Hematopoietic multipotent progenitor cell treated with erythropoietin and hydrocortisone succinate and interleukin-3 and kit ligand, for 8 days (in vitro differentiated cells): ENCODE data around the gene WDHD1.
"Not testable (repeated sequence)": the region's sequence is repeated elsewhere in the genome, so short reads cannot be mapped to it uniquely, and the experiment has no call there.

ENCODE experiments used
- DNase-seq: peaks from one replicate; pipeline ENCODE4 v3.0.0-alpha.2; 2015

WDHD1 gene

GRCh38 chr14:54944737-54945391 is 82.0 kb downstream of the WDHD1 start:
- DNase-seq = no peak

- no peak for DNase-seq
These were observed 84.0 kb downstream of the WDHD1 start for GRCh38 chr14:54942913-54943312.

GRCh38 chr14:54936816-54937215 is 90.1 kb downstream of the WDHD1 start:
- DNase-seq = peak; percentile 77

DNA sequence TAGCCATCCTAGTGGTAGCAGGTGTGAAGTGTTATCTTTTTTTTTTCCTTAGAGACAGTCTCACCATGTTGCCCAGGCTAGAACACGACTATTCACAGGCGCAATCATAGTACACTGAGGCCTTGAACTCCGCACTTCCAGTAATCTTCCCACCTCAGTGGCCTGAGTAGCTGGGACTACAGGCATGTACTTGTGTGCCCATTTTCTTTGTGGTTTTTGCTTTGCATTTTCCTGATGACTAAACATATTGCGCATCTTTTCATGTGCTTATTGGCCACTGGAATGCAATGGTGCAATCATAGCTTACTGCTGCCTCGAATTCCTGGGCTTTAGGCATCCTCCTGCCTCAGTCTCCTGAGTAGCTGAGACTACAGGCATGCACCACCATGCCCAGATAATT is 90.9 kb downstream of the WDHD1 start:
- no peak for DNase-seq

DNA sequence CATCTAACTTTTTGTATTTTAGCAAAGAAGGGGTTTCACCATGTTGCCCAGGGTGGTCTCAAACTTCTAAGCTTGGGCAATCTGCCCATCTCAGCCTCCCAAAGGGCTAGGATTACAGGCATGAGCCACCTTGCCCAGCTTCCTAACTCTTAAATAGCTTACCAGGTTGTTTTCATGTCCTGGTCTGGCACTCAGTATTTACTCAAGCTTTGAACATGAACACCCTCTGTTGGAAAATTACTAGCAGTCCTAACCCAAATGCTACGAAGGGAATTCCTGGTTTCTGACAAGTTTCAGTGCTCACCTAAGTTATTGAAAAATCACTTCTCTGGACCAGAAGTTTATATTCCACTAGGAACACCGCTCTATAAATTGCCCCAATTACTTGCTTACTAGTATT is 91.8 kb downstream of the WDHD1 start:
- no peak for DNase-seq

GRCh38 chr14:54933006-54933405 is 93.9 kb downstream of the WDHD1 start:
- no peak for DNase-seq

DNA sequence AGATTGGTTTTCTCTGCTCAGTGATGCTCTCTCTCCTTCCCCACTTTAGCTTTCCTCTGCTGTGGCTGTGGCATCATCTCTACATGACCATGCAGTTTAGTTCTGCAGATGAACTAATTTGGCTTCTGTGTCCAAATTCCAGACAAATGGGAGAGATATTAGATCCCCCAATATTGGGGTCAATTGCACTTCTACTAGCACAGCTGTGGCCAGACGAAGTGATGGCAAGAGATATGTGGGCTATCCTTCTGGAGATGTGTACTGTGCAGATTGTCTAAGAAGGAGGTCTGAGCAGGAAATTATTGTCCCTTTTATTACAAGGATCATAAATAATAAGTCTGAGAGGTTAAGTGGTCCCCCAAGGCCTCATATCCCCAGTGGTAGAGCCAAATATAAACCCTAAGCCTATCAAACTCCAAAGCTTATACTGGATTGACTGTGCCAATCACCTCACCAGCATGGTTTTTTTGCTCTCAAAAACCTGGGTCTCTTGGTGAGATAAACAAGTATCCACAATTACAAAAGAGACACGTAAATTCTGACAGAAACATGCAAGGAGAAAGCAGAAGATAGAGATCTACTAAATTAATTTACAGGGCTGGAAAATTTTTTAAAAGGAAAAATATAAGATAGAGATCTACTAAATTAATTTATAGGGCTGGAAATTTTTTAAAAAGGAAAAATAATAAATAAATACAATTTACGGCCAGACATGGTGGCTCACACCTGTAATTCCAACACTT is 95.1 kb downstream of the WDHD1 start:
- peak; percentile 22 for DNase-seq

GRCh38 chr14:54931101-54931500 is 95.8 kb downstream of the WDHD1 start:
- peak; percentile 88 for DNase-seq

DNA sequence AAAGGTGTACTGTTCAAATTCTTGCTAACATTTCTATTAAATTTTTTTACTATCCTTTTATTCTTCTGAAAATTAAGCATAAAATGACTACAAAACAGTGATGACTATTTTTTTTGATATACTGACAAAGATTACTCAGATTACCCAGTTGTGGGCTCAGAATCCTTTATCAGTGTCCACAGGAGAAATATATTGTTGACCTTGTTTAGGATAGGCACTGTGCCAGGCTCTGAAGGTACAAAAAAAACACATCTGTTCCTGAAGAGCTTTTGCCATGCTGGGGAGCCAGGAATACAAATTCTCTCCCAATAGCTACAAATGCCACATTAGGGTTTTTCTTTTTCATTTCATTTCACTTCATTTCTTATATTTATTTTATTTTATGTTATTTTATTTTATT is 97.3 kb downstream of the WDHD1 start:
- peak; percentile 87 for DNase-seq

GRCh38 chr14:54928216-54928615 is 98.7 kb downstream of the WDHD1 start:
- peak; percentile 38 for DNase-seq

GRCh38 chr14:54927551-54927950 is 99.3 kb downstream of the WDHD1 start:
- no peak for DNase-seq

- not testable (repeated sequence) for DNase-seq
These were observed 100.3 kb downstream of the WDHD1 start for GRCh38 chr14:54926570-54926969.

DNA sequence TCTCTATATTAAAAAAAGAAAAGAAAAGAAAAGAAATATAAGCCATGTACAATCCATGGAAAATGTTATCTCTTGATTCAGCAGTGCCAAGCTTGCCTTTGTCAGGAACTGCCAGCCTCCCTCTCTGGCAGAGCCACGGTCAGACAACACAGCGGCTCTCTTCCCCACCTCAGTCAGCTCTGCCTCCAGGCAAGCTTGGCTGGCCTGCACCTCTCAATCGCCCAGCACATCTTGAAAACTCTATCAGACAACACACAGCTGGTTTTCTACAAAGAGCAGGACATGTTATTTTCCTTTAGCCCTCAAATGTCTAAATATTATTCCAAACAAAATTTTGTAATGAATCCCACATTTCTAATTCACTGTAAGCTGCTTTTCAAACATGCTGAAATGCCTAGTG is 104.3 kb downstream of the WDHD1 start:
- DNase-seq = no peak

DNA sequence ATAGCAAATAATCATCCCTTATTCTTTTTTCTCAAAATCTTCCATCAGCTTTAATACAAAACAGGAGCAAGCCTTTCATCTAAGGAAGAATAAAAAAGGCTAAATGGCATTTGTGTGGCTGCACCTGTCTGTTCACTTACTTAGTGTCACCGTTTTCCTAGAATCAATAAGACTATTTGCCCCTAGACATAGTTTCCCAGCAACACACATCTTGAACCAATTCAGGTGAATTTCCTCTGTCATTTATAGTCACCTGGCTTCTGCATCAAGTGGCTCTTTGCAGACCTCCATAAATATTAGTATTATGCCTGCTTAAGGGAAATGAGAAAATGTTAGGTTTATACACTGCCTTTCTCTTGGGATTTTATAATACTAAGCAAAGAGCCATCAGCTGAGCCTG is 106.8 kb downstream of the WDHD1 start:
- no peak for DNase-seq

GRCh38 chr14:54919330-54919729 is 107.6 kb downstream of the WDHD1 start:
- DNase-seq = no peak

DNA sequence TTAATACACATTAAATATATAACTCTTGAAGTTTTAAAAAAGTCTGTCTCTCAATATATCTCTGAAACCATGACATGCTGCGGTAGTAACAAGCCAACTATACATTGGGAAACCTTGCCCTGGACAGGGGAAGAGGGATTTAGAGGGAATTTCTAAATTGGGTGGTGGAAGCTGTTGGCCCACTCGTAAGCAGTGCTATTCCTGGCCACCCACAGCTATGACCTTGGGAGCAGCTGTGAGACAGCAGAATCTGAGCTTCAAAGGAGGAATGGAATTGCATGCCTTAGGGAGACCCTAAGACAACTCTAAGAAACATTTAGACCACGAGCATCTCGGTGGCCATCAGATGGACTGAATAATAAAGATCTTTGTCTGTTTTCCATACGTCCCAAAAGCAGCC is 108.5 kb downstream of the WDHD1 start:
- DNase-seq = no peak

GRCh38 chr14:54916101-54916500 is 110.8 kb downstream of the WDHD1 start:
- no peak for DNase-seq

GRCh38 chr14:54909817-54910558 is 116.9 kb downstream of the WDHD1 start:
- DNase-seq = no peak

GRCh38 chr14:54908973-54909372 is 117.9 kb downstream of the WDHD1 start:
- peak; percentile 43 for DNase-seq

GRCh38 chr14:54908190-54908589 is 118.7 kb downstream of the WDHD1 start:
- no peak for DNase-seq

DNA sequence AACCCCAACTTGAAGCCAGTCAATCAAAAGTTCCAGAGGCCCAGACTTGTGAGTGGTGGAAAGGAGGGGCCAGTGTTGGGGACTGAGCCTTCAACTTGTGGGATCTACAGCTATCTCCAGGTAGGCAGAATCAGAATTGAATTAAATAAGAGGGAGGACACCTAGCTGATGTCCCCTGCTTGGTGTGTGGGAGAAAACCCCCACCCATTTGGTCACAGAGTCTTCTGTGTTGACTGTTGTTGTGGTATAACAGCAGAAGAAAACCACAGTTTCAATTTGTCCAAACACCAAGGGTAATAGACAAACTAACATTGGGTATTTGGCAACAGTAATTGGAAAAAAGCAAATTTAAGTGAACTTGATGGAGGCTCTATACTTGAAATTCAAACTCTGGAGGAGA is 120.8 kb downstream of the WDHD1 start:
- DNase-seq = no peak

DNA sequence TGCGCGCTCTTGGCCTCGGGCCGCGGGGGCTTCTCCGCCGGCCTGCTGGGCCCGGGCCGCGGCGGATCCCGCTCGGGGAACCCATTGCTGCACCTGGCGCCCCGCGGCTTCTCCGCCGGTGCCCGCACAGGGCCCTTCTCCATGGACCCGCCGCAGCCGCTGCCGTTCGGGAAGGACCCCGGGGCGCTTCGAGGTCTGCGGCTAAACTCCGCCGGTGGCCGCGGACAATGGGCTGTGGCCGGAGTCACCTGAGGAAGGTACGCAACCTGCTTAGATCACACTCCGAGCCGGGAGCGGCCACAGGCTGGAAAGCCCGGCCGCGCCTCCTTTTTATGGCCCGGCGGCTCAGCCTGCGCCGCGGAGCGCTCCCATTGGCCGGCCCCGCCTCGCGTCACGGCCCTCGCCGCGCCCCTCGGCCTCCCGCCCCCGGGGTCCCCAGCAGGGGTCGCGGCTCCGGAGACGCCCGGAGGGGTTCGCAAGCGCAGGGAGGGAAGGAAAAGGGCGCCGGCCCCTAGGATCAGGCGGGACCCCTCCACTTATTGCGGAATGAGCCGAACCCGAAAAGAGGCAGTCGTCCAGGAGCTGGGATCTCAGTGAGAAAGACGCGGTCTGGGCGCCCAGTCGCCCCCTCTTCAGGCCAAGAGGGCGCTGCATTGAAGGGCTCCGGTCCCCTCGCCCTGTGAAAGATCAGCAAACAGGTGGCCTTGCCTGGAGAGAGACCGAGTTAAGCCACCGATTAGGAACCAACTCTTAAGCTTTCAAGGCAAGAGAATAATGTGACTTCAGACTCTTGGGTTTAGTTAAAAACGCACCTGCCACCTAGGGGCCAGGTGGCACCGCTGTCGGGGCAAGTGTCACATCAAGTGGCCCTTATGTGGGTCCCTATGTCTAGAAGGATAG is 124.1 kb downstream of the WDHD1 start, which contains the start of gene GCH1:
Gene GCH1 (minus strand): TSS at position 306 of the 900 bp plus-strand sequence. CDS start 163 bp downstream, at position 143.
- peak; percentile 64 for DNase-seq

- DNase-seq = peak; percentile 61
These were observed 124.8 kb downstream of the WDHD1 start for GRCh38 chr14:54902143-54902520.
